Uterus (tissue), 2 donors: ENCODE data around the gene INTS11.
"Not testable (repeated sequence)": the region's sequence is repeated elsewhere in the genome, so short reads cannot be mapped to it uniquely, and the experiment has no call there.

Source experiments
- CTCF ChIP-seq, 4 experiments: fragments of 200-600 bp in 2 of 4; fragments of 450-650 bp in 2 of 4; sonication (generic) in 2 of 4; IDR thresholded peaks; one replicate each; pipeline ENCODE4 v1.5.1; 2016 to 2019; ENCODE audit warnings: antibody characterized with exemption in 4 of 4, mild to moderate bottlenecking in 2 of 4, moderate library complexity in 1 of 4
- POLR2A ChIP-seq, 2 donors: fragments of 450-650 bp; IDR thresholded peaks; one replicate each; pipeline ENCODE4 v1.6.1; 2016; ENCODE audit warnings: antibody characterized with exemption in 2 of 2, mild to moderate bottlenecking in 1 of 2, moderate library complexity in 1 of 2

- TF ChIP-seq CTCF, POLR2A (IDR thresholded peaks at IDR 0.05): not testable (repeated sequence)
Observed at GRCh38 chr1:1316199-1316598, 8.3 kb downstream of the INTS11 start.
